T-helper 2 cell (primary cell): ENCODE measurements around the gene FAM168A.

Experiments used
- DNase-seq, 5 experiments: peaks; one replicate each; pipeline versions ENCODE4 v3.0.0 to v3.0.0-alpha.2; 2012 to 2022

The FAM168A gene

DNA sequence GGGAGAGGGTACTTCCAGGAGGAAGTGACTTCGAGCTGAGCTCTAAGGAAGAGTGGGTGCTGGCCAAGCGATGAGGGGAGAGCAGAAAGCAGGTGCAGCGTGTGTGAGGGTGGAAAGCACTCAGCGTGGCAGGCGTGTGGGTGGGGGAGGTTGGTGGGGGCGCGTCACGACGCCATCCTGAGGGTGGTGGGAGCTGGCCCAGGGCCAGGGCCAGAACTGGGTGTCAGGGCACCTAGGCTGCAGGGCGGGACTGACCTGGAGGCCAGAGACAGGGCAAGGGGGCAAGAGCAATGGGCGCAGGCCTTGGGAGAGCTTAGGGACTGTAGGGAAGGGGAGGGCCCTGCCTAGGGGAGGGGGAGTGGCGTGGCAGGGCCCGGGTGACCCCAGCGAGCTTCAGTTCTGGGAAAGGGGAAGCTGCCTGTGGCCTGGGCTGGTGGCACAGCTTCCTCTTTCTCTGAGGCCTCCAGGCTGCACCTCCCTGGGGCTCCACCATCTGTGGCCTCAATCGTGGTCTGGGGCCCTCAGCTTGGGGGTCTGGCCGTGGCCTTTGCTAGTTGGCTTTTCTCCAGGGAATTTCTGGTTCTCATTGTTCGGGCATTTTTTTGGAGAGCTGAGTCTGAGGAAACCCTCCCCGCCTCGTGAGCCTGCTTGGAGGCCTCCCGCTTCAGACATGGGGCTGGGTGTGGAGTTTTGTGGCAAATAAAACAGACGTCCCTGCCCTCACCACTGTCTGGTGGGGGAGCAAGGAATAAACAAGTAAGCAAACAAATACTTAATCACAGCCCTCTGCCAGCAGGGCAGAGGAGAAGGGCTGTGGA, 212.8 kb downstream of the FAM168A start:
- DNase-seq: peak in 2 of 5 experiments; percentile 42 to 57

DNA sequence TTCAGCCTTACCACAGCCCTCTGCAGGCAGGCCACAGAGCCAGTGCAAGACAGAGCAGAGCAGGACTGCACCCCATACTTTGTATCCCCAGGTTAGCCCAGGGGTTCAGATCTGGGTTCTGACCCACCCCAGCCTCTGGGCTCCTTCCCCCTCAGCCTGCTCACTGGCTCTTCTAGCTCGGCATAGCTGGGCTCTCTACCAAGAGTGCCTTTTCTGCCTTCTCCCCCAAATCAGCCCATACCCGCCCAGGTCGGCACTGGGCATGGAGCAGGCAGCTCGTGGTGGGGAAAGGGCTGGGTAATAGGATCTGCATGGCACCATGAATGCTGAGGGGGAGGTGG, 213.4 kb downstream of the FAM168A start:
- no peak for DNase-seq

DNA sequence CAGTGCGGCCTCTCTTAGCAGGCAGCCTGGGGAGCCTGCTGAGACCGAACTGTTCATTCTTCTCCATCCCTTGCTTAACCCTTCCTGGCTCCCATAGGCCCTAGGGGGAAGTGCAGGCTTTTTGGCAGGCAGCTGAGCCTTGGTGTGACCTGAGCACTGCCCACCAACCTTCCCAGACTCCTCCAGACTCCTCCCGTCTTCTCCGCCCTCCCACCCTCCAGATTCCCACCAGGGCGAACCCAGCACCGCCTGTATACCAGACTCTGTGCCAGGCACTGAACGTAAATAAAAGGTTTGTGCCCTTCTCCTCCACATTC, 213.8 kb downstream of the FAM168A start:
- DNase-seq: no peak

- DNase-seq: no peak
These were observed 214.4 kb downstream of the FAM168A start for GRCh38 chr11:73383249-73384124.

DNA sequence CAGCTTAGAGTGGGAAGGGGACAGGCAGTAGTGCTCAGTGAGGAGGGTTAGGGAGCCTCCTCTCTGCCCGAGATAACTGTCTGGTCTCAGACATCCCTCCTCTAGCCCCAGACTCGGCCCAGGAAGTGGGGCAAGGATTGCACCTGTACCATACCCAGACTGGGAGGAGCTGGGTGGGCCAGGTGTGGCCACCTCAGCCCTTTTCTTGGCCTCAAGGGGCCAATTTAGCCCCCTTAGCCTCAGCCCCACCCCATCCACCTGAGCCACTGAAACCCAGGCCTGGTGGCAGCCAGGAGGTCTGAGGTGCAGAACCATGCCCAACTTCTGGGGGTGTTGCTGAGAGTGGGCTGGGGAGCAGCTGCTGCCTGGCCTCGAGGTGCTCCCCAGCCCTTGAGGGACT, 215.2 kb downstream of the FAM168A start:
- DNase-seq: no peak

DNA sequence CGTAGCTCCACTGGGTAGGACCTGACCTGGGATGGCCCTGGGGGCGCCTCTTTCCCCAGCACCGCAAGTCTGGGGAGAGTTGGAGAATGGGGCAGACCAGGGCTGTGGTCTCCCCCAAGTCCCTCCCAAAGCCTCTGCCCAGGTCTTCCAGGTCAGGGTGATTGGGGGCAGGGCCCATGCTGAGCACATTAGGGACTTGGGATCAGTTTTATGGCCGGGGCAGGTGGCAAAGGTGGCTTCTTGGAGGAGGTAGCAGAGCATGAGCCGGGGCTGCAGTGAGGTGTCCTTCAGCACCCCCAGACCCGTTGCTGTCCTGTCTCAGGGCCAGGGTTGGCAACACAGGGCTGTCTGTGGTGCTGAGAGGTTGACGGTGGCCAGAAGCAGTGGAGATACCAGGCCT, 215.7 kb downstream of the FAM168A start:
- DNase-seq: no peak

DNA sequence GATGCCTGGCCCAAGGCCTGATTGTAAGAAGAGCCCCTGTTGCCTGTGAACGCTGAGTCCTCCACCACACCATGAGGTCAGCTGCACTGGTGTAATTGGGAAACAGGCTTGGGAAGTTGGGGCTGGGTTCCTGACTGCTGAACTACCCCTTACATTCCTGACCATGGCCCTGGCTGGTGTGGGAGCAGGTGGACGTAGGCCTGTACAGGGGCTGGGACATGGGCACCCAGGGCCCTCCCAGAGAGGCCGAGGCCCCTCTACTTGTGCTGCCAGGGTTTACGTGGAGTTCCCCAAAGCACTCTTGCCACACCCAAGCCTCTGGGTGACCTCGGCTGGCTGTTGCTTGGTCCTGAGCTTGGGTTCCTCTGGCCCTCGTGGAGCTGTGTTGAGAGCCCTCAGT, 216.3 kb downstream of the FAM168A start:
- no peak for DNase-seq

DNA sequence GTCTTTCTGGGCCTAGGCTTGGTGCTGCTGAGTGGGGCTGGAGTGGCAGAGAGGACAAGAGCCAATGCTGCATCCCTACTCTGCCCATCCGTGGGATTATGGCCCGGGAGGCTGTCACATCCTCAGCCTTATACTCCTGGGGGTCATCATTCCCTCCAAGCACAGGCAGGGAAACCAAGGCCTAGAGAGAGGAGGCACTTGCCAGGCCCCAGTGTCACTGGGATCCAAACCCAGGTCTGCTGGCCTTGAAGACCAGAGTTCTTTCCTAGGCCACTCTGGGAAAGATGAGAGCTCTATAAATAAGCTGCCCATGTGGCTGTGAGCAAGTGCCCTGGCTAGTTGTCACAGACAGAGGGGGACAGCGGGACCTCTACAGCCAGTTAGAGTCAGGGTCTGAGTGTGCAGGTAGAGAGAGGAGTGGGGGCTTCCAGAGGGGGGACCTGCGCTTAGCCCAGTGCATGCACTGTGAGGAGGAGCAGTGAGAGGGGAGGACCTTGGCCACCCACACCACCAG, 217.0 kb downstream of the FAM168A start:
- no peak for DNase-seq

DNA sequence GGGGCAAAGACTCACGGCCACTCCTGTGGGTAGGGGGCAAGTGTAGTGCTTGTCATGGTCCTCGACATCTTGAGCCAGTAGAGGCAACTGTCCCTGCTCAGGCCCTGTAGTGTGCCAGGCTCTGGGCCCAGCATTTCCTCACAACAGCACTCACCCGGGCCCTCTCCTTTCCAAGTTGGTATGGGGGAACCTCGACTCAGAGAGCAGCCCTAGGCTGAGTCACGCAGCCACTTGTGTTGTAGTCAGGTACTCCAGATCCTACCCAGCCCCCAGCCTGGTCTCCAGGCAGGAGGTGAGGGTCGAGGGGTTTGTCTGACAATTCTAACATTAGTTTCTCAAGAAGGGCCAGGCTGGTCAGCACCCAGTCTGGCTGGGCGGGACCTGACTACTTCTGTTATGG, 217.6 kb downstream of the FAM168A start:
- no peak for DNase-seq

DNA sequence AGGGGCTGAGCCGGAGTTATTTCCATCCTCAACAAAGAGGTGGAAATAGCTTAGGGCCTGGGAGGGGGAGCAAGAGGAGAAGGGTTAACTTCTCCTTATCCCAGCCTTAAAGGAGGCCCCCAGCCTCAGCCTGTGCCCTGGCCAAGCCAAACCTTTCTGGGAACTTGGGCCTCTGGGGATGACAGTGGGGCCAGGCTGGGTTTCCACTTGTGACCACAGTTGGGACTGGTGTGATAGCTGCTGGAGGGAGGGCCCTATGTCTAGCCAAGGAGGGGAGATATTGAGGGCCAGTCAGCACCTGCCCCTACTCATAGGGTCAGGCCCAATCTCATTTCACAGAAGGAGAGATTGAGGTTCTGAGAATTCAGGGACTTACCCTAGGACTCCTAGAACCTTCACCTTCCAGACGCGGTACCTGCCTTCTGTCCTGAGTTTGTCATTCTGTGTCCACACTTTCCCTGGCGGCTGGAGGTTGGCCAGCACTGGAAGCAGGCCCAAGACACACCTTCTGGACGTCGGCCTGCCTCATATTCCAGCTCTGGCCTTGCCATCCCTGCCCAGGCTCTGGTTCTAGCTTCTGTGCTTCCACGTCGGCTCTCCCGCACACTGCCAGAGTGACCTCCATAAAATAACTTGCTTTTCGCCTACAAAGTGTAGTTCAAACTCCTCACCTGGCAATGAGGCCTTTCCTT, 218.6 kb downstream of the FAM168A start:
- no peak for DNase-seq

DNA sequence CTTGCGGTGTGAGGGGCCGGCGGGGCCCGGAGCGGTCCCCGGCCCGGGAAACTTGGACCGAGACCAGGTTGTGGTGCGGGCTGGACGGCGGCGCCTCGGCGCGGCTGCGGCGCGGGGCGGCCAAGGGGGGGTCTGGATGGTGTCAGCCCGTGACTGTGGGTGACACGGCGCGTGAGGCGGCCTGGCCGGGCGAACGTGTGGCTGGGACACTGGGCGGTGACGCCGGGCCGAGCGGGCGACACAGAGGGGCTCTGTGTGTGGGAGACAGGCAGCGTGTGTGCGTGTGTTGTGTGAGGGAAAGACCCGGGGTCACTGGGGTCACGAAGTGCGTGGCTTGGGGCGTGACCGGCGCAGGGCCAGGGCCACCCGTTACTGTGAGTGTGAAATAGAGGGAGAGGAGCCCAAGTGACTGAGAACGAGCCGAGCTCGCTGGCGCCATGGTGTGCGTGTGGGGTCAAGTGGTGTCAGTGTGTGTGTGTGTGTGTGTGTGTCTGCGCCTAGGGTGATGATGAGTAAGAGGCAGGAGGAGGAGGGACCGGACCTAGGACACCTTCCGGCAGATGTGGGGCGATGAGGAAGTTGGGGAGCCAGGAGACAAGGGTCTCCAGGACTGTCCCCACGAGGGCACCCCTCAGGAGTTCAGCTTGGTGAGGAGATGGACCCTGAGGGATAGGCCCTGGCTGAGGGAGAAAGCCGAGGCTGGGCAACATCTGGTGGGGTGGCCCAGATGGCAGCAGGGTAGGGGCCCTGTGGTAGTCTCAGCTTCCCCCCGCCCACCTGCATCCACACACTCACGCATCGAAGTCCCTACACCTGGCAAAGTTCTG, 220.9 kb downstream of the FAM168A start:
- DNase-seq: peak; percentile 31 to 89 (median 53)

DNA sequence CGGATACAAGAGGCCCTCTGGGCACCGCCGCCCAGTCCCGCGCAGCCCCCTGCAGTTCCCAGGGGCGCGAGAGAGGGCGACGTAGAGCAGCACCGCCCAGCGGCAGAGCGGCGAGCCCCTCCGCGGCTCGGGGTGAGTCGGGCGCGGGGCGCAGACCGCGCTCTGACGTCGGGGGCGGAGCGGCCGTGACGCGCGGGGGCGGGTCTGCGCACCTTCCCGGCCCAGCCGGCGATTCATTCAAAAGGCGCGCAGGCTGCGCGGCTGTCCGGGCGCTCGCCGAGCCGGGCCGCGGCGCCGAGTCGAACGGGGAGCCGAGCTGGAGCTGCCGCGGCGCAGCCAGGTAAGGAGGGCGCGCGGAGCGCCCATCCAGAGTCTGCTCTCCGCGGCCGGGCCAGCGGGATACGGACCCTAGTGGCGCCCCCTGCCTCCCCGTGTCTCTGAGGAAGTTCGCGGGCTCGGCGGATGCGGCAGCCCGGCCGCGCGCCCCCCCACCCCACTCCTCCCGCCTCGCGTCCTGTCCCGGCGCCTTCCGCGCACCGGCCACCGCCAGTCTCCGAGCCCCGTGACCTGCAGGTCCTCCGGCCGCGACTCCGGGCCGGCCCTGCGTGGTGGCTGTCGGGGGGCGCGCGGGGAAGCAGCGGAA, 221.6 kb downstream of the FAM168A start, which contains the start of gene RELT:
TSS of gene RELT (plus strand) at position 240 of the 643 bp plus-strand sequence. CDS start 12,738 bp downstream, outside the sequence.
- peak; percentile 87 to 95 (median 92) for DNase-seq

- DNase-seq: no peak
These were observed 222.1 kb downstream of the FAM168A start for GRCh38 chr11:73375830-73376159.

GRCh38 chr11:73374151-73374550, 223.8 kb downstream of the FAM168A start:
- DNase-seq: no peak

DNA sequence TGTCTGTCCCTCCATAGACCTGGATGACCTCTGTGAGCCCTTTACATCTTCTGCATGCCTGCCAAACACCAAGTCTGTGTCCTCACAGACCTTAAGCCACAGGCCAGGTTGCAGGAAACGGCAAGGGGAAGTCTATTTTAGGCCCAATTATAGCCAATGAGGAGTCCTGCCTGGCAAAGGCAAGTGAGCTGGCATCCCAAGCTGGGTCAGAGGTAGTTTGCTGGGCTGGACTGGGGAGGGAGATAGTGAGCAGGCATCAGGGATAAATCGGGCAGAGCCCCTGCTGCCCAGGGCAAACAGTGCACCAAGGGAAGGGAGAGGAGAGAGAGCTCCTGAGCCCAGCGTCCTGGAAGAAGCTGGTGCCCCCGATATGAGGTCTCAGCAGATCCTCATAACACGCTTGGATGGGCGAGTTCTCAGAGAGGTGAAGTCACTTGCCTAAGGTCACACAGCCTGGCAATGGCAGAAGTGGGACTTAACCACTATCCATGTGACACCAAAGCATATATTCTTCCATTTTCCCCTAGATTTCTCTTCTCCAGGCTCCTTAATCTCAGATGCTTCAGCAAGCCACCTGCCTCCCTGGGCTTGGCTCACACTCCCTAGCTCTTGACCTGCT, 225.4 kb downstream of the FAM168A start:
- DNase-seq: no peak

- peak in 1 of 5 experiments; percentile 7 for DNase-seq
These were observed 230.4 kb downstream of the FAM168A start for GRCh38 chr11:73367482-73368024.

- no peak for DNase-seq
These were observed 231.0 kb downstream of the FAM168A start for GRCh38 chr11:73366953-73367352.

DNA sequence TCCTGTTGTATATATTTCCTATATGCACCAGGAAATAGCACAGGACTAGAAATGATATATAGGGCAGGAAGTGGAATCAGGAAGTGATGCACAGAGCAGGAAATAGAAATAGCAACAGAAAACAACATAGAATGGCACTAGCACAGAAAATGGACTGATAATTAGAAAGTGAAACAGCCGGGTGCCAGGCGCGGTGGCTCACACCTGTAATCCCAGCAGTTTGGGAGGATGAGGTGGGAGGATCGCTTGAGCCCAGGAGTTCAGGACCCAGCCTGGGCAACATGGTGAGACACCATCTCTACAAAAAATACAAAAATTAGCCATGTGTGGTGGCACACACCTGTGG, 231.7 kb downstream of the FAM168A start:
- DNase-seq: peak in 2 of 5 experiments; percentile 71 to 81

GRCh38 chr11:73365352-73366264, 232.3 kb downstream of the FAM168A start:
- peak in 1 of 5 experiments; percentile 58 for DNase-seq

- DNase-seq: no peak
These were observed 234.8 kb downstream of the FAM168A start for GRCh38 chr11:73363147-73363546.
